ENCODE data around the gene IGFBP6. TPM values are rescaled to one million over a fixed set of nuclear protein-coding genes. Genes with fewer than 3 reads are reported as not detected.

The IGFBP6 gene
- total and polyA plus RNA-seq, 9 of the 15 experiments (the other 6 are each of a cell fraction or from before 2014, with no cell fraction given), result 0.15 to 1.4 (median 0.54) TPM

DNA sequence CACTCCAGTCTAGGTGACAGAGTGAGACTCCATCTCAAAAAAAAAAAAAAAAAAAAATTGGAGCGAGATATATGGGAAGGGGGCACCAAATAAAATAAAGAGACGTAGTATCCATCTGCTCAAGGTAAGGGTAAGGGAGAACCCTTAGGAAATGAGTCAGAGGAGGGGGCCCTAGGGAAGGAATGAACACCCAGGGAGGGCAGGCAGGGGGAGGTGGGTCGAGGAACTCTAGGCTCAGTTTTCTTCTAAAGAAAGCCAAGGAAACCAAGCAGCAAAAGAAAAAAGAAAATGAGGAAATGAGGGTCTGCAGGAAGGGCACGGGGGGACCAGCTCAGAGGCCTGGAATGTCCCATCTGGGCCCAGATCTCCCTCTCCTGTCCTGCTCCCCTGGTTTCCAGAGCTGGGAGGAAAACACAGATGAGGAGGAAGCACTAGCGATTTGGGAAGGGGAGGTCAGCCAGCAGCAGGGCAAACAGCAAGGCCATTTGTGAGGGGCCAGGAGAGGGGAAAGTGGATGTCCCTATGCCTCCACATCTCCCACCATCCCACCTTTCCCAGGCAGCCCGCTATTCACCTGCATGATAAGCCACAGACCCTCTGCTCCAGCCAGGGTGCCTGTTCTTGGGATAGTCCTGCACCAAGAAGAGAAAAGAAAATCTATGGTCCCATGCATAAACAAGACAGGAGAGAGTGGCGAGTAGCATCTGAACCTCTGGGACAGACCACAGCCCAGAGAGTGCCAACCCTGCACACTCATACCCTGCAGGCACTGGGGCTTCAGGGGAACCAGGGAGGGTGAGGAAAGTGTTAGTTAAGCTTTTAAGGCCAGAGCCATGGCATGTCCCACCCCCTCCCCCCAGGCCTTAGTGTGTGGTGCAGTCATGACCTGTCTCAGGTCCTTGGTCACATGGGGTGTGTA, 30.1 kb upstream of the IGFBP6 start (continued):
- TF ChIP-seq, protein P1, sequence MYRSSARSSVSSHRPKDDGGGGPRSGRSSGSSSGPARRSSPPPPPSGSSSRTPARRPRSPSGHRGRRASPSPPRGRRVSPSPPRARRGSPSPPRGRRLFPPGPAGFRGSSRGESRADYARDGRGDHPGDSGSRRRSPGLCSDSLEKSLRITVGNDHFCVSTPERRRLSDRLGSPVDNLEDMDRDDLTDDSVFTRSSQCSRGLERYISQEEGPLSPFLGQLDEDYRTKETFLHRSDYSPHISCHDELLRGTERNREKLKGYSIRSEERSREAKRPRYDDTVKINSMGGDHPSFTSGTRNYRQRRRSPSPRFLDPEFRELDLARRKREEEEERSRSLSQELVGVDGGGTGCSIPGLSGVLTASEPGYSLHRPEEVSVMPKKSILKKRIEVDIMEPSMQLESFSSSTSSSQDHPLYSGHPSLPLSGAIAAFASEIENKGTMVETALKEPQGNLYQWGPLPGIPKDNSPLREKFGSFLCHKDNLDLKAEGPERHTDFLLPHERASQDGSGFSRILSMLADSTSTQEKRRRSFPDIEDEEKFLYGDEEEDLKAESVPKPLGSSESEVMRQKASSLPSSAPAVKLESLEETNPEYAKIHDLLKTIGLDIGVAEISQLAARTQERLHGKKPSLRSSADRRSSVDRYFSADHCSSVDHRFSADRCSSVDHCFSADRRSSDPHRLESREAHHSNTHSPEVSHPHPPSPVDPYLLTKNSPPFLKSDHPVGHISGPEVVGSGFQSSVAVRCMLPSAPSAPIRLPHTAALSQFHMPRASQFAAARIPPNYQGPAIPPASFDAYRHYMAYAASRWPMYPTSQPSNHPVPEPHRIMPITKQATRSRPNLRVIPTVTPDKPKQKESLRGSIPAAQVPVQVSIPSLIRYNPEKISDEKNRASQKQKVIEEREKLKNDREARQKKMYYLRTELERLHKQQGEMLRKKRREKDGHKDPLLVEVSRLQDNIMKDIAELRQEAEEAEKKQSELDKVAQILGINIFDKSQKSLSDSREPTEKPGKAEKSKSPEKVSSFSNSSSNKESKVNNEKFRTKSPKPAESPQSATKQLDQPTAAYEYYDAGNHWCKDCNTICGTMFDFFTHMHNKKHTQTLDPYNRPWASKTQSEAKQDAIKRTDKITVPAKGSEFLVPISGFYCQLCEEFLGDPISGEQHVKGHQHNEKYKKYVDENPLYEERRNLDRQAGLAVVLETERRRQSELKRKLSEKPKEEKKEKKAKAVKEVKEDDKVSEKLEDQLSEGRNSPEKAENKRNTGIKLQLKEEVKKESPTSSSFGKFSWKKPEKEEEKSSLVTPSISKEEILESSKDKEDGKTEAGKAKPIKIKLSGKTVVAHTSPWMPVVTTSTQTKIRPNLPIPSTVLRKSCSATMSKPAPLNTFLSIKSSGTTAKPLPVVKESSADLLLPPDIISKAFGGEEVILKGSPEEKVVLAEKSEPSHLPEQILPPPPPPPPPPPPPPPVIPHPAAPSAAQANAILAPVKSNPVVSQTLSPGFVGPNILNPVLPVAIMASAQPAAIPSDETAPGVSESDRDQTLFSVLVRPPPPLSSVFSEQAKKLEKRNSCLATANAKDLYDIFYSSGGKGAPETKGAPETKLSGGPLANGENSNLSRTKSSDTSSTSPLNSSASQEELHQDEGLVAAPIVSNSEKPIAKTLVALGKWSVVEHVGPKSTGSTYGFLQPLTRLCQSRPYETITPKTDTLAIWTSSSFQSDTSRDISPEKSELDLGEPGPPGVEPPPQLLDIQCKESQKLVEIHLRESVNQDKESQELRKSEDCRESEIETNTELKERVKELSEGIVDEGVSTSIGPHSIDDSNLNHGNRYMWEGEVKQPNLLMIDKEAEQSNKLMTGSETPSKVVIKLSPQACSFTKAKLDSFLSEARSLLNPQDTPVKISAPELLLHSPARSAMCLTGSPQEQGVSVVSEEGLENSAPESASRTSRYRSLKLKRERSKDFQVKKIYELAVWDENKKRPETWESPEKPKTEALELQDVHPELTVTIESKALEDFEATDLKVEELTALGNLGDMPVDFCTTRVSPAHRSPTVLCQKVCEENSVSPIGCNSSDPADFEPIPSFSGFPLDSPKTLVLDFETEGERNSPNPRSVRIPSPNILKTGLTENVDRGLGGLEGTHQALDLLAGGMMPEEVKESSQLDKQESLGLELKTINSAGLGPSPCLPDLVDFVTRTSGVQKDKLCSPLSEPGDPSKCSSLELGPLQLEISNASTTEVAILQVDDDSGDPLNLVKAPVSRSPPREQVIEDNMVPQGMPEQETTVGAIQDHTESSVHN (IDR thresholded peaks at IDR 0.05; ENCODE audit: borderline replicate concordance in 1 of 2, low read depth in 1 of 2), result no peak
